HUES64 (cell line): ENCODE measurements around the gene PRKAR2B.

Experiments used
- H3K27ac ChIP-seq: 2 replicates; pipeline ENCODE4 v1.7.0; 2013; ENCODE audit warnings: low read depth, low read length, inconsistent platforms
- H3K27me3 ChIP-seq: 2 replicates; pipeline ENCODE4 v1.6.1; 2013; ENCODE audit warnings: mild to moderate bottlenecking, low read length; ENCODE audit not compliant: insufficient read depth
- H3K36me3 ChIP-seq: 2 replicates; pipeline ENCODE4 v1.6.1; 2013; ENCODE audit warnings: mild to moderate bottlenecking, low read length; ENCODE audit not compliant: insufficient read depth
- H3K4me1 ChIP-seq: 2 replicates; pipeline ENCODE4 v1.6.1; 2013; ENCODE audit warnings: mild to moderate bottlenecking, low read length, moderate library complexity; ENCODE audit not compliant: insufficient read depth
- H3K4me3 ChIP-seq: 2 replicates; pipeline ENCODE4 v1.5.1; 2013; ENCODE audit warnings: mild to moderate bottlenecking, low read length, moderate library complexity
- H3K9ac ChIP-seq: 2 replicates; pipeline ENCODE4 v1.6.1; 2013; ENCODE audit warnings: mild to moderate bottlenecking, low read depth, low read length
- H3K9me3 ChIP-seq: 2 replicates; pipeline ENCODE4 v1.6.1; 2013; ENCODE audit warnings: low read depth, low read length; ENCODE audit not compliant: insufficient read depth
- WGBS: fragments of 150-250, 120-280 bp; methylation state at CpG from one replicate; pipeline ENCODE4 v1.1.7; 2013; ENCODE audit warnings: missing lambda C conversion rate; 5-methylcytosine and 5-hydroxymethylcytosine counted together

The PRKAR2B gene

GRCh38 chr7:107166736-107167426, 122.4 kb downstream of the PRKAR2B start:
- H3K27me3 ChIP-seq: no peaks in the 10 kb centered on the region
- no peaks in the 10 kb centered on the region for H3K36me3 ChIP-seq
- peak overlapping the region; percentile 77 for H3K4me3 ChIP-seq
- H3K9ac ChIP-seq: peak overlapping the region; percentile 76
- H3K27ac ChIP-seq: peak overlapping the region; percentile 97
- peaks cover 24% of the 10 kb centered on the region; the same call in 1 of the 2 replicates for H3K4me1 ChIP-seq
- no peaks in the 10 kb centered on the region for H3K9me3 ChIP-seq
- 71% methylated on average over 2 of the region's 5 CpGs for WGBS

GRCh38 chr7:107167483-107168232, 123.2 kb downstream of the PRKAR2B start:
- 1% methylated on average over 14 of the region's 15 CpGs for WGBS
- H3K4me1 ChIP-seq: peaks cover 24% of the 10 kb centered on the region; the same call in 1 of the 2 replicates
- H3K4me3 ChIP-seq: peak overlapping the region; percentile 77
- peak overlapping the region; percentile 97 for H3K27ac ChIP-seq
- peak overlapping the region; percentile 76 for H3K9ac ChIP-seq
- no peaks in the 10 kb centered on the region for H3K36me3 ChIP-seq
- no peaks in the 10 kb centered on the region for H3K9me3 ChIP-seq
- no peaks in the 10 kb centered on the region for H3K27me3 ChIP-seq

GRCh38 chr7:107168233-107169119, 124.0 kb downstream of the PRKAR2B start, which contains the start of gene HBP1:
TSS of gene HBP1 (plus strand) at chr7:107169003. CDS start at chr7:107179894, 10,891 bp downstream.
- Histone ChIP-seq H3K4me3 (peak within 1 kb of the TSS; percentile 85), H3K9ac (peak within 1 kb of the TSS; percentile 79), H3K27ac (peak within 1 kb of the TSS; percentile 98), H3K9me3 (no peaks in the 10 kb centered on the region), H3K4me1 (peaks cover 28% of the 10 kb centered on the region), H3K27me3 (no peaks in the 10 kb centered on the region), H3K36me3 (no peaks in the 10 kb centered on the region)
- under 1% methylated on average over 44 of the region's 44 CpGs for WGBS

GRCh38 chr7:107169120-107170050, 124.9 kb downstream of the PRKAR2B start:
- Histone ChIP-seq H3K4me3 (peak overlapping the region; percentile 85), H3K36me3 (no peaks in the 10 kb centered on the region), H3K9ac (peak overlapping the region; percentile 79), H3K4me1 (peaks cover 37% of the 10 kb centered on the region), H3K27me3 (no peaks in the 10 kb centered on the region), H3K27ac (peak overlapping the region; percentile 98), H3K9me3 (no peaks in the 10 kb centered on the region)
- under 1% methylated on average over 73 of the region's 73 CpGs for WGBS

GRCh38 chr7:107170051-107170915, 125.8 kb downstream of the PRKAR2B start:
- 25% methylated on average over 8 of the region's 13 CpGs for WGBS
- Histone ChIP-seq H3K4me1 (peaks cover 43% of the 10 kb centered on the region), H3K9ac (peak overlapping the region; percentile 65), H3K36me3 (no peaks in the 10 kb centered on the region), H3K27me3 (no peaks in the 10 kb centered on the region), H3K27ac (peak overlapping the region; percentile 98), H3K4me3 (peak overlapping the region; percentile 85), H3K9me3 (no peaks in the 10 kb centered on the region)

GRCh38 chr7:107171496-107171895, 127.0 kb downstream of the PRKAR2B start:
- Histone ChIP-seq H3K4me1 (peaks cover 38% of the 10 kb centered on the region), H3K36me3 (no peaks in the 10 kb centered on the region), H3K4me3 (no peak overlapping the region), H3K9ac (no peak overlapping the region), H3K27ac (no peak overlapping the region), H3K9me3 (no peaks in the 10 kb centered on the region), H3K27me3 (no peaks in the 10 kb centered on the region)
- 95% methylated on average over 12 of the region's 12 CpGs for WGBS

GRCh38 chr7:107172276-107173032, 127.9 kb downstream of the PRKAR2B start:
- Histone ChIP-seq H3K27me3 (no peaks in the 10 kb centered on the region), H3K9me3 (no peaks in the 10 kb centered on the region), H3K36me3 (no peaks in the 10 kb centered on the region), H3K9ac (no peak overlapping the region; the same call in 1 of the 2 replicates), H3K4me3 (no peak overlapping the region), H3K27ac (peak overlapping the region; percentile 80), H3K4me1 (peaks cover 29% of the 10 kb centered on the region)
- 84% methylated on average over 2 of the region's 4 CpGs for WGBS

GRCh38 chr7:107173191-107173590, 128.7 kb downstream of the PRKAR2B start:
- no peaks in the 10 kb centered on the region for H3K9me3 ChIP-seq
- 24% methylated on average over 2 of the region's 2 CpGs for WGBS
- no peaks in the 10 kb centered on the region for H3K27me3 ChIP-seq
- peaks cover 29% of the 10 kb centered on the region for H3K4me1 ChIP-seq
- H3K27ac ChIP-seq: peak overlapping the region; percentile 80
- no peaks in the 10 kb centered on the region for H3K36me3 ChIP-seq
- H3K9ac ChIP-seq: no peak overlapping the region; the same call in 1 of the 2 replicates
- no peak overlapping the region for H3K4me3 ChIP-seq
